Measurements from ENCODE around the gene SCPEP1. TPM values are rescaled to one million over a fixed set of nuclear protein-coding genes. Genes with fewer than 3 reads are reported as not detected.

Gene SCPEP1
- total RNA-seq, 1 donor from 2014 or later, result 69.5 TPM

DNA sequence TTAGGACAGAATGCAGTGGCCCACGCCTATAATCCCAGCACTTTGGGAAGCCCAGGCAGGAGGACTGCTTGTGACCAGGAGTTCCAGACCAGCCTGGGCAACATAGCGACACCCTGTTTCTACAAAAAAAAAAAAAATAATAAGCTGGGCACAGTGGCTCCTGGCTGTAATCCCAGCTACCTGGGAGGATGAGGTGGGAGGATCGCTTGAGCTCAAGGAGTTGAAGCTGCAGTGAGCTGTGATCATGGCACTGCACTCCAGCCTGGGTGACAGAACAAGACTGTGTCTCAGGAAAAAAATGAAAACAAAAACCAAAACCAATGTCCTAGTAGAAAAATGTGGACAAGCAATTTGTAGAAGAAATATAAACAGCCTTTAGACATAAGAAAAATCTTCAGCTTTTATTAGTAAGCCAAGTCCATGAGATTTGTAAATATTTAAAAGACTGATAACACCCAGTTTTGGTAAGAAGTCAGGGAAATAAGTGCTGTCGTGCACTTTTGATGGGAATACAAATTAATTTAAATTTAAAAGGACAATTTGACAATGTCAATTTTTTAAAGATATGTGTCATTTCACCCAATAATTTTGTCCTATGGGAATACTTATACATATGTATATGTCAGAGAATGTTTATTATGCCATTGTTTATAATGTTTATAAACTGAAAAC is 11.1 kb downstream of the SCPEP1 start:
- Histone ChIP-seq H3K36me3 (peaks cover 0 to 48% of the 10 kb centered on the region in 2 donors), H3K4me3 (no peak overlapping the region), H3K4me1 (no peaks in the 10 kb centered on the region), H3K9me3 (no peaks in the 10 kb centered on the region), H3K27me3 (no peaks in the 10 kb centered on the region), H3K27ac (no peak overlapping the region)
- DNase-seq (ENCODE audit: extremely low spot score in 2 of 2), result no peak
- TF ChIP-seq, protein P1, sequence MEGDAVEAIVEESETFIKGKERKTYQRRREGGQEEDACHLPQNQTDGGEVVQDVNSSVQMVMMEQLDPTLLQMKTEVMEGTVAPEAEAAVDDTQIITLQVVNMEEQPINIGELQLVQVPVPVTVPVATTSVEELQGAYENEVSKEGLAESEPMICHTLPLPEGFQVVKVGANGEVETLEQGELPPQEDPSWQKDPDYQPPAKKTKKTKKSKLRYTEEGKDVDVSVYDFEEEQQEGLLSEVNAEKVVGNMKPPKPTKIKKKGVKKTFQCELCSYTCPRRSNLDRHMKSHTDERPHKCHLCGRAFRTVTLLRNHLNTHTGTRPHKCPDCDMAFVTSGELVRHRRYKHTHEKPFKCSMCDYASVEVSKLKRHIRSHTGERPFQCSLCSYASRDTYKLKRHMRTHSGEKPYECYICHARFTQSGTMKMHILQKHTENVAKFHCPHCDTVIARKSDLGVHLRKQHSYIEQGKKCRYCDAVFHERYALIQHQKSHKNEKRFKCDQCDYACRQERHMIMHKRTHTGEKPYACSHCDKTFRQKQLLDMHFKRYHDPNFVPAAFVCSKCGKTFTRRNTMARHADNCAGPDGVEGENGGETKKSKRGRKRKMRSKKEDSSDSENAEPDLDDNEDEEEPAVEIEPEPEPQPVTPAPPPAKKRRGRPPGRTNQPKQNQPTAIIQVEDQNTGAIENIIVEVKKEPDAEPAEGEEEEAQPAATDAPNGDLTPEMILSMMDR (IDR thresholded peaks at IDR 0.05), result no peak
- TF ChIP-seq POLR2AphosphoS5 (IDR thresholded peaks at IDR 0.05; ENCODE audit: insufficient read depth in 1 of 2, low read depth in 1 of 2), result no peak
- TF ChIP-seq POLR2A (IDR thresholded peaks at IDR 0.05), result no peak
- intact Hi-C loops (cut with DNase I), result no loop called here

DNA sequence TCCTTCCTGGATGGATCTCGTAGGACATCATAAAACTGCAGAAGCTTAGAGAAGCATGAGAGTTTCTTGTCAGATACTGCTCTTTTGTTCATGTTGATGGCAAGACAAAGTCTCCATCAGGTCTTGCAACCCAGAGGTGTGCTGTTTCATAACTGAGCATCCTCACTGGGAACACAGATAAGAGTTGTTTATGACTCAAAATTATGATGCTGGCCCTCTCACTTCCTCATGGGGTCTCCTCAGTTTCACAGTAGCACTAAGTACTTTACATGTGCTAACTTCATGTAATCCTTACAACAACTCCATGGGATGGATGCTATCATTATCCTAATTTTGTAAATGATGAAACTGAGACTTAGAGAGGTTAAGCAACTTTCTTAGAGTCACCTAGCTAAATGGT is 14.4 kb downstream of the SCPEP1 start:
- Histone ChIP-seq H3K9me3 (no peaks in the 10 kb centered on the region), H3K4me3 (no peak overlapping the region), H3K4me1 (no peaks in the 10 kb centered on the region), H3K27me3 (no peaks in the 10 kb centered on the region), H3K27ac (no peak overlapping the region), H3K36me3 (peaks cover 0 to 53% of the 10 kb centered on the region in 2 donors)
- peak in 1 of 2 donors; percentile 25 for DNase-seq (ENCODE audit: extremely low spot score in 2 of 2)
- TF ChIP-seq, protein P1 (IDR thresholded peaks at IDR 0.05), result no peak
- TF ChIP-seq POLR2A (IDR thresholded peaks at IDR 0.05) (no peak), POLR2AphosphoS5 (IDR thresholded peaks at IDR 0.05; ENCODE audit: insufficient read depth in 1 of 2, low read depth in 1 of 2) (no peak)
- intact Hi-C loops (cut with DNase I), result no loop called here

DNA sequence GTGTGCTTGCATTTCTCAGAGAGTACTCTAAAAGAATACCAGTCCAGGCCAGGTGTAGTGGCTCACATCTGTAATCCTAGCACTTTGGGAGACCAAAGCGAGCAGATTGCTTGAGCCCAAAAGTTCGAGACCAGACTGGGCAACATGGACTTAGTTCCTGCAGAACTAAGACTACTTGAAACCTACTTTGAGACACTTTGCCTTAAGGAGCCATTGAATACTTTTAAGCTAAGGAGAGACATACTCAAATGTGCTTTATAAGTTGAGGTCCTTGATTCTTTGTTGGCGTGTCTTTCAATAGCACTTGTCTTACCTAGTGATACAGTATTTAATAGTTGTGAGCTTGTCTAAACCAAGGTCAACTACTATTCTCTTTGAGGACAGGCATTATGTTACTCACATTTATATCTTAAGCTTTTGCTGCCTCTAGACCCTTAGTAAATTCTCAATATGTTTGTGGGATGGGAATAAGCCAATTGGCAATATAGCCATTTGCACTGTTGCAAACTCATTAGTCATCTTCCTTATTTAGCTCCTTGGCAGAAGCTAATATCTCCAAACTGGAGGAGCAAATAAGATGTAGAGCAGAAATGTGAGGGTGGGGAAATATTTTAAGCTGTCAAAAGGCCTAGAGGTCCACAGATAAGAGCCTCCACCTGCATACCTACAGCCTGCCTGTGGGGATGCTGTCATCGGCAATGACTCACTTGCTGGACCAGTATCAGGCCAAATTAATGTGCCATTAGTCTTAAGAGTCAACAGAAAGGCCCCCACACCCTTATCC is 16.3 kb downstream of the SCPEP1 start:
- Histone ChIP-seq H3K9me3 (no peaks in the 10 kb centered on the region), H3K27me3 (no peaks in the 10 kb centered on the region), H3K4me3 (no peak overlapping the region), H3K27ac (no peak overlapping the region), H3K4me1 (no peaks in the 10 kb centered on the region), H3K36me3 (peaks cover 0 to 58% of the 10 kb centered on the region in 2 donors)
- intact Hi-C loops (cut with DNase I), result no loop called here
- TF ChIP-seq POLR2A (IDR thresholded peaks at IDR 0.05) (no peak), POLR2AphosphoS5 (IDR thresholded peaks at IDR 0.05; ENCODE audit: insufficient read depth in 1 of 2, low read depth in 1 of 2) (no peak)
- TF ChIP-seq, protein P1 (IDR thresholded peaks at IDR 0.05), result no peak
- DNase-seq (ENCODE audit: extremely low spot score in 2 of 2), result no peak

DNA sequence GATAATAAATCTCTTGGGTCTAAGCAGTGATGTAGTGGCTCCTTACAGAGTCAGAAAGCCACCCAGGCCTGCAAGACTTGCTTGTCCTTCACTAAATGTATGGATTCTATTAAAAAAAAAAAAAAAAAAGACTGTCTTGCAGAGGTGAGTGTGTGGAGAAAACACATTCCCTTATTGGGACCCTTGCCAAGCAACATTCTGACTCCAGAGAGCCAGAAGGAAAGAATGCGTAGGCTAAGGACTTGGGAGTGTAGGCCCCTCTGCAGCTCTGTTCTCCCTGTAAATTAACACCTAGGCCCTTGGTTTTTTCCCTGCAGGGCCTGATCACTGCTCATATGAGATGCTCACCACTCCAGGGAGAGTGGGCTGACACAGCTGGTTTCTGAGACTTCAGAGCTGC is 17.8 kb downstream of the SCPEP1 start:
- Histone ChIP-seq H3K27ac (no peak overlapping the region), H3K9me3 (no peaks in the 10 kb centered on the region), H3K4me3 (no peak overlapping the region), H3K27me3 (no peaks in the 10 kb centered on the region), H3K36me3 (peaks cover 0 to 55% of the 10 kb centered on the region in 2 donors), H3K4me1 (no peaks in the 10 kb centered on the region)
- TF ChIP-seq POLR2A (IDR thresholded peaks at IDR 0.05) (no peak), POLR2AphosphoS5 (IDR thresholded peaks at IDR 0.05; ENCODE audit: insufficient read depth in 1 of 2, low read depth in 1 of 2) (no peak)
- TF ChIP-seq, protein P1 (IDR thresholded peaks at IDR 0.05), result no peak
- intact Hi-C loops (cut with DNase I), result no loop called here
- DNase-seq (ENCODE audit: extremely low spot score in 2 of 2), result no peak

DNA sequence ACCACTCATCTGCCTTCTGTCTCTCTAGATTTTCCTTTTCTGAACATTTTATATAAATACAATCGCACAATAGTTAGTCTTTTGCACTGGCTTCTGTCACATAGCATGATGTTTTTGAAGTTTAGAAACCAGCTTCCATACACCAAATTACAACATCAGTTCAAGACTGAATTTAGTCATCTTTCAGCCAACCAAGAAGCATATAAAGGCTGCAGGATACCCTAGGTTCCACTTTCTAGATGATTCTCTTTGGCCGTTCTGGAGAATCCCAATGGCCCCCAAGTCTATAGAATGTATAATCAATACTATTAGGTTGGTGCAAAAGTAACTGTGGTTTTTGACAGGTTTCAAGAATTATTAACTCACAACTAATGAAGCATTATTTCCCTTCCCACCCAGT is 19.4 kb downstream of the SCPEP1 start:
- TF ChIP-seq, protein P1 (IDR thresholded peaks at IDR 0.05), result no peak
- TF ChIP-seq POLR2AphosphoS5 (IDR thresholded peaks at IDR 0.05; ENCODE audit: insufficient read depth in 1 of 2, low read depth in 1 of 2), result no peak
- no peak overlapping the region for H3K4me3 ChIP-seq
- H3K36me3 ChIP-seq, result peaks cover 0 to 67% of the 10 kb centered on the region in 2 donors
- no peak for DNase-seq (ENCODE audit: extremely low spot score in 2 of 2)
- H3K27me3 ChIP-seq, result no peaks in the 10 kb centered on the region
- no peaks in the 10 kb centered on the region for H3K4me1 ChIP-seq
- H3K27ac ChIP-seq, result no peak overlapping the region
- H3K9me3 ChIP-seq, result no peaks in the 10 kb centered on the region
- intact Hi-C loops (cut with DNase I), result no loop called here
